ENCODE data around the gene CPNE1. TPM values are rescaled to one million over a fixed set of nuclear protein-coding genes. Genes with fewer than 3 reads are reported as not detected.

The CPNE1 gene
- total RNA-seq, 1 experiment from 2014 or later: 505 TPM

- no peak for TF ChIP-seq CTCF (IDR thresholded peaks at IDR 0.05; ENCODE audit: unreplicated experiment)
- CTCF ChIA-PET: no interaction called here
These were observed 5.0 kb upstream of the CPNE1 start for GRCh38 chr20:35669681-35670080.

GRCh38 chr20:35669221-35669620 lies 4.5 kb upstream of the CPNE1 start:
- BruUV-seq (replicated peaks): no TSS peak
- Mint-ChIP-seq H3K27me3 (ENCODE audit: unreplicated experiment) (no peaks in the 10 kb centered on the region), H3K9me3 (ENCODE audit: low read depth, unreplicated experiment) (no peaks in the 10 kb centered on the region), H3K4me3 (ENCODE audit: low read depth, unreplicated experiment) (no peak overlapping the region), H3K27ac (ENCODE audit: unreplicated experiment) (no peak overlapping the region), H3K36me3 (ENCODE audit: insufficient read depth, unreplicated experiment) (peaks cover 27% of the 10 kb centered on the region), H3K4me1 (ENCODE audit: low read depth, unreplicated experiment) (no peaks in the 10 kb centered on the region)
- intact Hi-C loops (cut with micrococcal nuclease; ENCODE audit: unreplicated experiment): loop anchor here (10.0 kb wide), 1 partner anchor 154 kb away; no protein-coding TSS in a partner anchor
- no peak for DNase-seq
- no peak for TF ChIP-seq CTCF (IDR thresholded peaks at IDR 0.05; ENCODE audit: unreplicated experiment)
- CTCF ChIA-PET: no interaction called here

More at GRCh38 chr20:35669681-35670080, 5.0 kb upstream of the CPNE1 start:
- DNase-seq: no peak
- BruUV-seq (replicated peaks): no TSS peak
- H3K9me3 Mint-ChIP-seq (ENCODE audit: low read depth, unreplicated experiment): no peaks in the 10 kb centered on the region
- H3K4me1 Mint-ChIP-seq (ENCODE audit: low read depth, unreplicated experiment): no peaks in the 10 kb centered on the region
- no peak overlapping the region for H3K4me3 Mint-ChIP-seq (ENCODE audit: low read depth, unreplicated experiment)
- H3K27me3 Mint-ChIP-seq (ENCODE audit: unreplicated experiment): no peaks in the 10 kb centered on the region
- peaks cover 22% of the 10 kb centered on the region for H3K36me3 Mint-ChIP-seq (ENCODE audit: insufficient read depth, unreplicated experiment)
- H3K27ac Mint-ChIP-seq (ENCODE audit: unreplicated experiment): no peak overlapping the region
- intact Hi-C loops (cut with micrococcal nuclease; ENCODE audit: unreplicated experiment): loop anchor here (10.0 kb wide), 1 partner anchor 155 kb away; no protein-coding TSS in a partner anchor

- Mint-ChIP-seq H3K27me3 (ENCODE audit: unreplicated experiment) (no peaks in the 10 kb centered on the region), H3K27ac (ENCODE audit: unreplicated experiment) (no peak overlapping the region), H3K9me3 (ENCODE audit: low read depth, unreplicated experiment) (no peaks in the 10 kb centered on the region), H3K4me1 (ENCODE audit: low read depth, unreplicated experiment) (peaks cover 32% of the 10 kb centered on the region), H3K36me3 (ENCODE audit: insufficient read depth, unreplicated experiment) (peaks cover 44% of the 10 kb centered on the region), H3K4me3 (ENCODE audit: low read depth, unreplicated experiment) (no peak overlapping the region)
- DNase-seq: no peak
- CTCF ChIA-PET: interaction anchor here (0.7 kb wide), 3 partner anchors 25 to 249 kb away, joined by 3 to 5 read pairs (median 3); no protein-coding TSS in a partner anchor
- intact Hi-C loops (cut with micrococcal nuclease; ENCODE audit: unreplicated experiment): loop anchor here (2.0 to 10.0 kb wide), 2 partner anchors 77 to 151 kb away; partner anchors contain the start of gene RBM39
- TF ChIP-seq CTCF (IDR thresholded peaks at IDR 0.05; ENCODE audit: unreplicated experiment): no peak
- BruUV-seq (replicated peaks): no TSS peak
These were observed 1.2 kb upstream of the CPNE1 start for GRCh38 chr20:35665949-35666288.

GRCh38 chr20:35663516-35664465 lies 909 bp downstream of the CPNE1 start:
- intact Hi-C loops (cut with micrococcal nuclease; ENCODE audit: unreplicated experiment): loop anchor here (2.0 to 10.0 kb wide), 4 partner anchors 46 to 149 kb away; partner anchors contain the start of genes RBM39 and SPAG4
- Mint-ChIP-seq H3K27ac (ENCODE audit: unreplicated experiment) (peak overlapping the region; percentile 99), H3K36me3 (ENCODE audit: insufficient read depth, unreplicated experiment) (peaks cover 52% of the 10 kb centered on the region), H3K9me3 (ENCODE audit: low read depth, unreplicated experiment) (no peaks in the 10 kb centered on the region), H3K4me3 (ENCODE audit: low read depth, unreplicated experiment) (peak overlapping the region; percentile 98), H3K4me1 (ENCODE audit: low read depth, unreplicated experiment) (peaks cover 48% of the 10 kb centered on the region), H3K27me3 (ENCODE audit: unreplicated experiment) (no peaks in the 10 kb centered on the region)
- DNase-seq: peak; percentile 61
- CTCF ChIA-PET: interaction anchor here (0.5 to 1.7 kb wide), 10 partner anchors 12 to 565 kb away, joined by 3 to 9 read pairs (median 4); partner anchors contain the start of genes CEP250 and SCAND1
- no peak for TF ChIP-seq CTCF (IDR thresholded peaks at IDR 0.05; ENCODE audit: unreplicated experiment)
- BruUV-seq (replicated peaks): no TSS peak

All from Calu3 (cell line).